Stimulated activated CD8-positive, alpha-beta memory T cell treated with anti-CD3 and anti-CD28 coated beads, Interleukin-12 subunit alpha, Interleukin-12 subunit beta, amount 100 ng/mL, for 4 hours (primary cell): ENCODE measurements around the gene SETD7.
"Not testable (repeated sequence)": the region's sequence is repeated elsewhere in the genome, so short reads cannot be mapped to it uniquely, and the experiment has no call there.

Source experiments
- DNase-seq: peaks from one replicate; pipeline ENCODE4 v3.0.0-alpha.2; 2020; ENCODE audit warnings: low read depth

SETD7 gene

GRCh38 chr4:139509727-139510410 is 46.1 kb downstream of the SETD7 start:
- no peak for DNase-seq

- no peak for DNase-seq
Observed at GRCh38 chr4:139508581-139509237, 47.3 kb downstream of the SETD7 start.

- no peak for DNase-seq
Observed at GRCh38 chr4:139506774-139507173, 49.2 kb downstream of the SETD7 start.

GRCh38 chr4:139503622-139504166 is 52.3 kb downstream of the SETD7 start:
- DNase-seq: no peak

- DNase-seq: no peak
Observed at GRCh38 chr4:139501927-139502899, 53.8 kb downstream of the SETD7 start.

GRCh38 chr4:139501527-139501926 is 54.5 kb downstream of the SETD7 start:
- no peak for DNase-seq

GRCh38 chr4:139501117-139501516 is 54.9 kb downstream of the SETD7 start:
- DNase-seq: no peak

GRCh38 chr4:139499186-139499585 is 56.8 kb downstream of the SETD7 start:
- DNase-seq: no peak

GRCh38 chr4:139493176-139493575 is 62.8 kb downstream of the SETD7 start:
- no peak for DNase-seq

- no peak for DNase-seq
Observed at GRCh38 chr4:139492429-139492828, 63.6 kb downstream of the SETD7 start.

- no peak for DNase-seq
Observed at GRCh38 chr4:139489638-139490037, 66.4 kb downstream of the SETD7 start.

- no peak for DNase-seq
Observed at GRCh38 chr4:139488442-139488841, 67.6 kb downstream of the SETD7 start.

- DNase-seq: no peak
Observed at GRCh38 chr4:139484783-139485311, 71.2 kb downstream of the SETD7 start.

GRCh38 chr4:139483000-139483399 is 73.0 kb downstream of the SETD7 start:
- no peak for DNase-seq

GRCh38 chr4:139481465-139481864 is 74.6 kb downstream of the SETD7 start:
- DNase-seq: no peak

- DNase-seq: no peak
Observed at GRCh38 chr4:139476363-139476762, 79.7 kb downstream of the SETD7 start.

- DNase-seq: no peak
Observed at GRCh38 chr4:139472852-139473251, 83.2 kb downstream of the SETD7 start.

GRCh38 chr4:139470997-139471665 is 84.9 kb downstream of the SETD7 start:
- no peak for DNase-seq

GRCh38 chr4:139470295-139470694 is 85.7 kb downstream of the SETD7 start:
- no peak for DNase-seq

GRCh38 chr4:139469869-139470268 is 86.2 kb downstream of the SETD7 start:
- DNase-seq: no peak

GRCh38 chr4:139469216-139469615 is 86.8 kb downstream of the SETD7 start:
- no peak for DNase-seq

- DNase-seq: not testable (repeated sequence)
Observed at GRCh38 chr4:139468756-139469155, 87.3 kb downstream of the SETD7 start.
